ENCODE results near the gene SNX4.
"Not testable (repeated sequence)": the region's sequence is repeated elsewhere in the genome, so short reads cannot be mapped to it uniquely, and the experiment has no call there.

Gene SNX4

GRCh38 chr3:125462722-125463299 lies 57.2 kb downstream of the SNX4 start:
- DNase-seq (ENCODE audit: low read depth): no peak

GRCh38 chr3:125461896-125462295 lies 58.1 kb downstream of the SNX4 start:
- DNase-seq (ENCODE audit: low read depth): no peak

GRCh38 chr3:125460233-125460632 lies 59.8 kb downstream of the SNX4 start:
- no peak for DNase-seq (ENCODE audit: low read depth)

GRCh38 chr3:125443923-125444322 lies 76.1 kb downstream of the SNX4 start:
- no peak for DNase-seq (ENCODE audit: low read depth)

- DNase-seq (ENCODE audit: low read depth): no peak
These were observed 77.5 kb downstream of the SNX4 start for GRCh38 chr3:125442506-125442905.

GRCh38 chr3:125440970-125441369 lies 79.0 kb downstream of the SNX4 start:
- no peak for DNase-seq (ENCODE audit: low read depth)

- no peak for DNase-seq (ENCODE audit: low read depth)
These were observed 79.4 kb downstream of the SNX4 start for GRCh38 chr3:125440559-125440955.

GRCh38 chr3:125437631-125438435 lies 82.2 kb downstream of the SNX4 start:
- peak; percentile 4 for DNase-seq (ENCODE audit: low read depth)

- DNase-seq (ENCODE audit: low read depth): no peak
These were observed 83.1 kb downstream of the SNX4 start for GRCh38 chr3:125436921-125437320.

GRCh38 chr3:125435231-125435630 lies 84.8 kb downstream of the SNX4 start:
- DNase-seq (ENCODE audit: low read depth): no peak

GRCh38 chr3:125434582-125435011 lies 85.4 kb downstream of the SNX4 start:
- DNase-seq (ENCODE audit: low read depth): no peak

- DNase-seq (ENCODE audit: low read depth): no peak
These were observed 86.4 kb downstream of the SNX4 start for GRCh38 chr3:125433611-125434041.

GRCh38 chr3:125433091-125433534 lies 86.9 kb downstream of the SNX4 start:
- no peak for DNase-seq (ENCODE audit: low read depth)

- DNase-seq (ENCODE audit: low read depth): no peak
These were observed 87.9 kb downstream of the SNX4 start for GRCh38 chr3:125431912-125432790.

GRCh38 chr3:125431391-125431790 lies 88.6 kb downstream of the SNX4 start:
- no peak for DNase-seq (ENCODE audit: low read depth)

- DNase-seq (ENCODE audit: low read depth): no peak
These were observed 91.7 kb downstream of the SNX4 start for GRCh38 chr3:125428216-125428830.

- DNase-seq (ENCODE audit: low read depth): no peak
These were observed 101.7 kb downstream of the SNX4 start for GRCh38 chr3:125418306-125418705.

GRCh38 chr3:125416235-125416634 lies 103.8 kb downstream of the SNX4 start:
- no peak for DNase-seq (ENCODE audit: low read depth)

GRCh38 chr3:125414669-125415068 lies 105.3 kb downstream of the SNX4 start:
- no peak for DNase-seq (ENCODE audit: low read depth)

- no peak for DNase-seq (ENCODE audit: low read depth)
These were observed 109.1 kb downstream of the SNX4 start for GRCh38 chr3:125410922-125411321.

- DNase-seq (ENCODE audit: low read depth): no peak
These were observed 113.9 kb downstream of the SNX4 start for GRCh38 chr3:125406070-125406469.

- not testable (repeated sequence) for DNase-seq (ENCODE audit: low read depth)
These were observed 114.5 kb downstream of the SNX4 start for GRCh38 chr3:125405515-125405914.
